Breast epithelium (tissue), 4 donors: Measurements from ENCODE around the gene PXYLP1. TPM values are rescaled to one million over a fixed set of nuclear protein-coding genes. Genes with fewer than 3 reads are reported as not detected.
"Not testable (repeated sequence)": the region's sequence is repeated elsewhere in the genome, so short reads cannot be mapped to it uniquely, and the experiment has no call there.

Experiments
- DNase-seq, 2 donors: peaks; one replicate each; pipeline ENCODE4 v3.0.0-alpha.2; 2019; ENCODE audit warnings: low spot score in 2 of 2
- H3K27ac ChIP-seq, 2 donors: fragments of 200-600 bp; sonication (generic) in 1 of 2; one replicate each; pipeline ENCODE4 v1.5.1; 2016 to 2019; ENCODE audit warnings: mild to moderate bottlenecking in 1 of 2
- H3K27me3 ChIP-seq, 2 donors: fragments of 200-600 bp; sonication (generic) in 1 of 2; one replicate each; pipeline versions ENCODE4 v1.5.1 to v1.6.0; 2017 to 2019; ENCODE audit warnings: control low read depth in 1 of 2, mild to moderate bottlenecking in 1 of 2
- H3K36me3 ChIP-seq: fragments of 200-600 bp; one replicate; pipeline ENCODE4 v1.5.1; 2019
- H3K4me1 ChIP-seq, 2 donors: fragments of 200-600 bp; sonication (generic); one replicate each; pipeline ENCODE4 v1.5.1; 2016 to 2019; ENCODE audit warnings: control low read depth in 1 of 2
- H3K4me3 ChIP-seq, 3 donors: fragments of 200-600 bp; sonication (generic); 1 replicate in 2 of 3; 2 replicates in 1 of 3; pipeline ENCODE4 v1.5.1; 2016 to 2019; ENCODE audit warnings: mild to moderate bottlenecking in 3 of 3, moderate library complexity in 2 of 3
- H3K9me3 ChIP-seq, 2 donors: fragments of 200-600 bp; sonication (generic) in 1 of 2; one replicate each; pipeline ENCODE4 v1.5.1; 2016 to 2019; ENCODE audit warnings: control low read depth in 1 of 2
- POLR2A ChIP-seq: fragments of 450-650 bp; IDR thresholded peaks from one replicate; pipeline ENCODE4 v1.6.1; 2016; ENCODE audit warnings: antibody characterized with exemption, mild to moderate bottlenecking, moderate library complexity
- POLR2AphosphoS5 ChIP-seq, 3 donors: sonication (generic); formaldehyde crosslinking; IDR thresholded peaks; one replicate each; pipeline ENCODE4 v1.6.1; 2017; ENCODE audit warnings: antibody characterized with exemption in 3 of 3
- intact Hi-C: fragments of 100-400 bp; cut with DNase I; formaldehyde crosslinking; loops from one replicate; pipeline ENCODE4 v1.15.1; 2023; ENCODE audit warnings: low total_unique reads
- total RNA-seq, 3 donors: library from RNA; depleted of rRNA; stranded (reverse); fragments of >200 nt; gene quantifications; one replicate each; pipeline ENCODE4 v1.1.0, GENCODE V29; 2016
- TF ChIP-seq, protein P1 (sequence below), 3 donors: fragments of 450-650 bp; IDR thresholded peaks; one replicate each; pipeline ENCODE4 v1.5.1; 2016 to 2017; ENCODE audit warnings: antibody characterized with exemption in 3 of 3, mild to moderate bottlenecking in 3 of 3, moderate library complexity in 3 of 3

Gene PXYLP1
- total RNA-seq, 3 donors from 2014 or later, result 10.7 to 20.8 (median 19.0) TPM

DNA sequence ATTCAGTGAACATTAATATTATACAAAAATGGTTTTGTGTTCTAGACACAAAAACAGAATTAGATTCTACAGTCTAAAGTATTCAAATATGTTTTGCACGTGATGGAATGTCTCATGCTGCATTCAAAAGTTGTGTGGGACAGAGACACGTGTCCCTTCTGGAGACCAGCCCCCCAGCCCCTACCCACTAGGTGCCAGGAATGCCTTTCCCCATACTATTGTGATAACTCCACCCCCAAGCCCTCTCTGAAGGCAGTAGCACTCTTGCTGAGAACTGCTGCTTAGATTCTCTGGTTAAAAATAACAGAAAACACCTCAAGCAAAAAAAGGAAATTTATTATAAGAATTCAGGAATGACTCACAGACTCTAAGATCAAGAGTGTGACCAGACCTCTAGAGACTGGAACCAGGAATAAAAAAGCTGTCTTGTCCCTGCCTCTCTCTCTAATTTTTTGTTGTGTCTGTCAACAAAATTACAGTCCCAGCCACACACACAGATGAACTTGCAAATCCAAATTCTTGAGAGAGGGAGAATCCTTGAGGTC is 57.7 kb downstream of the PXYLP1 start:
- no peaks in the 10 kb centered on the region for H3K36me3 ChIP-seq
- no peaks in the 10 kb centered on the region for H3K4me1 ChIP-seq
- no peak for DNase-seq
- H3K4me3 ChIP-seq, result no peak overlapping the region
- H3K27me3 ChIP-seq, result no peaks in the 10 kb centered on the region
- no peak for TF ChIP-seq POLR2AphosphoS5 (IDR thresholded peaks at IDR 0.05)
- TF ChIP-seq, protein P1, sequence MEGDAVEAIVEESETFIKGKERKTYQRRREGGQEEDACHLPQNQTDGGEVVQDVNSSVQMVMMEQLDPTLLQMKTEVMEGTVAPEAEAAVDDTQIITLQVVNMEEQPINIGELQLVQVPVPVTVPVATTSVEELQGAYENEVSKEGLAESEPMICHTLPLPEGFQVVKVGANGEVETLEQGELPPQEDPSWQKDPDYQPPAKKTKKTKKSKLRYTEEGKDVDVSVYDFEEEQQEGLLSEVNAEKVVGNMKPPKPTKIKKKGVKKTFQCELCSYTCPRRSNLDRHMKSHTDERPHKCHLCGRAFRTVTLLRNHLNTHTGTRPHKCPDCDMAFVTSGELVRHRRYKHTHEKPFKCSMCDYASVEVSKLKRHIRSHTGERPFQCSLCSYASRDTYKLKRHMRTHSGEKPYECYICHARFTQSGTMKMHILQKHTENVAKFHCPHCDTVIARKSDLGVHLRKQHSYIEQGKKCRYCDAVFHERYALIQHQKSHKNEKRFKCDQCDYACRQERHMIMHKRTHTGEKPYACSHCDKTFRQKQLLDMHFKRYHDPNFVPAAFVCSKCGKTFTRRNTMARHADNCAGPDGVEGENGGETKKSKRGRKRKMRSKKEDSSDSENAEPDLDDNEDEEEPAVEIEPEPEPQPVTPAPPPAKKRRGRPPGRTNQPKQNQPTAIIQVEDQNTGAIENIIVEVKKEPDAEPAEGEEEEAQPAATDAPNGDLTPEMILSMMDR (IDR thresholded peaks at IDR 0.05), result no peak
- no peak for TF ChIP-seq POLR2A
- intact Hi-C loops, result no loop called here
- no peaks in the 10 kb centered on the region for H3K9me3 ChIP-seq
- H3K27ac ChIP-seq, result no peak overlapping the region

DNA sequence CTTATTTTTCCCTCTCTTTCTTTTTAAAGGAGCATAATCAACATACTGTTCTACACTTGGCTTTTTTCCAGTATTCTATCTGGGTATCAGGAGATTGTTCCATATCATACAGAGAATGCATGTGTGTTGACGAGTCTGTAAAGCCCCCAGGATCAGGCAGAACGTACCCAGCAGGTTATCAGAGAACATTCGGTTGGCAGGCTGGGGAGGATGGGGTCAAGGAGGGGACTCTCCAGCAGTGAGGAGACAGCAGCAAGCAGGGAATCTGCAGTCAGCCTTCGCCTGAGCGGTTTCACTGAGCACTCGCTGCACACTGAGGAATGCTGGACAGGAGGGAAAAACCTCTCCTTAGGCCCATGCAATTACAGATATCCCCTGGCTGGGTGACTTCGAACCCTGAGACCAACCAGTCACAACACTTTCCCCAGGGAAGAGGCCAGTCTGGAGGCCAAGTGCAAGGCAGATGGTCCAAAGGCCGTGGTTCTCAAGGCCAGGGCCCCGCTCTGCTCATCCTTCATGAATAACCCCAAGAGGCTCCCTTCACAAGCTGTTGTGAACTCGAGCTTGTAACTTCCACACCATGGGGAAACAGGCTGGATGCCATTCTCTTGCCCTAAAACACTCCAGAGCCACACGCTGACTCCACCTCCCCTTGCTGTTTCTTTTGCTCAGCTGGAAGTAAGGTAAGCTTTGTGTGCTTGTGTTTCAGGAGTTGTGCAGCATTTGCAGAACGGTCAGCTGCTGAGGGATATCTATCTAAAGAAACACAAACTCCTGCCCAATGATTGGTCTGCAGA is 60.1 kb downstream of the PXYLP1 start:
- intact Hi-C loops, result no loop called here
- Histone ChIP-seq H3K4me1 (no peaks in the 10 kb centered on the region), H3K9me3 (no peaks in the 10 kb centered on the region), H3K27me3 (no peaks in the 10 kb centered on the region), H3K27ac (no peak overlapping the region), H3K4me3 (no peak overlapping the region), H3K36me3 (no peaks in the 10 kb centered on the region)
- DNase-seq, result no peak
- TF ChIP-seq, protein P1 (IDR thresholded peaks at IDR 0.05), result no peak
- TF ChIP-seq POLR2AphosphoS5 (IDR thresholded peaks at IDR 0.05), result no peak
- TF ChIP-seq POLR2A, result no peak

DNA sequence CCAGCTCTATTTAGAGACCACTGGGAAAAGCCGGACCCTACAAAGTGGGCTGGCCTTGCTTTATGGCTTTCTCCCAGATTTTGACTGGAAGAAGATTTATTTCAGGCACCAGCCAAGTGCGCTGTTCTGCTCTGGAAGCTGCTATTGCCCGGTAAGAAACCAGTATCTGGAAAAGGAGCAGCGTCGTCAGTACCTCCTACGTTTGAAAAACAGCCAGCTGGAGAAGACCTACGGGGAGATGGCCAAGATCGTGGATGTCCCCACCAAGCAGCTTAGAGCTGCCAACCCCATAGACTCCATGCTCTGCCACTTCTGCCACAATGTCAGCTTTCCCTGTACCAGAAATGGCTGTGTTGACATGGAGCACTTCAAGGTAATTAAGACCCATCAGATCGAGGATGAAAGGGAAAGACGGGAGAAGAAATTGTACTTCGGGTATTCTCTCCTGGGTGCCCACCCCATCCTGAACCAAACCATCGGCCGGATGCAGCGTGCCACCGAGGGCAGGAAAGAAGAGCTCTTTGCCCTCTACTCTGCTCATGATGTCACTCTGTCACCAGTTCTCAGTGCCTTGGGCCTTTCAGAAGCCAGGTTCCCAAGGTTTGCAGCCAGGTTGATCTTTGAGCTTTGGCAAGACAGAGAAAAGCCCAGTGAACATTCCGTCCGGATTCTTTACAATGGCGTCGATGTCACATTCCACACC is 60.9 kb downstream of the PXYLP1 start:
- H3K9me3 ChIP-seq, result no peaks in the 10 kb centered on the region
- H3K36me3 ChIP-seq, result no peaks in the 10 kb centered on the region
- no peaks in the 10 kb centered on the region for H3K27me3 ChIP-seq
- H3K4me1 ChIP-seq, result no peaks in the 10 kb centered on the region
- intact Hi-C loops, result no loop called here
- no peak for TF ChIP-seq POLR2AphosphoS5 (IDR thresholded peaks at IDR 0.05)
- TF ChIP-seq, protein P1 (IDR thresholded peaks at IDR 0.05), result no peak
- DNase-seq, result no peak
- H3K27ac ChIP-seq, result peak overlapping the region in 1 of 2 donors; percentile 25
- no peak overlapping the region for H3K4me3 ChIP-seq

DNA sequence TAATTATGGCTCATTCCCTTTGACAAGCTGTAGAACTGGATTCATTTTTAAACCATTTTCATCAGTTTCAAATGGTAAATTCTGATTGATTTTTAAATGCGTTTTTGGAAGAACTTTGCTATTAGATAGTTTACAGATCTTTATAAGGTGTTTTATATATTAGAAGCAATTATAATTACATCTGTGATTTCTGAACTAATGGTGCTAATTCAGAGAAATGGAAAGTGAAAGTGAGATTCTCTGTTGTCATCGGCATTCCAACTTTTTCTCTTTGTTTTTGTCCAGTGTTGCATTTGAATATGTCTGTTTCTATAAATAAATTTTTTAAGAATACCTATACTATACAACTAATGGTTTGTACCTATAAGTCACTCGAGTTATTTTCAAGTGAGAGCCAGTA is 62.7 kb downstream of the PXYLP1 start:
- H3K27ac ChIP-seq, result peak overlapping the region; percentile 28 to 35
- no peaks in the 10 kb centered on the region for H3K9me3 ChIP-seq
- DNase-seq, result no peak
- intact Hi-C loops, result no loop called here
- TF ChIP-seq POLR2AphosphoS5 (IDR thresholded peaks at IDR 0.05), result no peak
- no peak for TF ChIP-seq POLR2A
- TF ChIP-seq, protein P1 (IDR thresholded peaks at IDR 0.05), result no peak
- peak overlapping the region; percentile 29 to 49 (median 39) for H3K4me3 ChIP-seq
- no peaks in the 10 kb centered on the region for H3K4me1 ChIP-seq
- no peaks in the 10 kb centered on the region for H3K27me3 ChIP-seq
- no peaks in the 10 kb centered on the region for H3K36me3 ChIP-seq

DNA sequence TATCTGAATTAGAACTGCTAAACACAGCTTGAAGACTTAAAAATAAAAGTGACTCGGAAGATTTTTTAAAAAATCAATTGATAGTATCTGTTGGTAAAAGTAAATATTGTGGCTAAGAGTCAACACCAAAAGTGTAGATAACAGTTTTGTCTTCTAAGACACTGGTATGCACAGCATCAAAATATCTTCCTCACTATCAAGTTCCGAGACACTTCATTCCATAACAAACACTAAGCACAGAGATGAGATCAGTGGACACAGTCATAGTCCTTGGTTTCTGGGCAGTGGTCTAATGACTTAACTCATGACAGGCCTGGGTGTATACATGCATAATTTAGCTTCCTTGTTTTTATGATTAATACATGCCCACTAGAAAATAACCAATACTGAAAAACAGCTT is 63.2 kb downstream of the PXYLP1 start:
- Histone ChIP-seq H3K27ac (peak overlapping the region in 1 of 2 donors; percentile 35), H3K4me1 (no peaks in the 10 kb centered on the region), H3K36me3 (no peaks in the 10 kb centered on the region), H3K27me3 (no peaks in the 10 kb centered on the region), H3K4me3 (peak overlapping the region; percentile 29 to 49 (median 39)), H3K9me3 (no peaks in the 10 kb centered on the region)
- TF ChIP-seq POLR2A (no peak), POLR2AphosphoS5 (IDR thresholded peaks at IDR 0.05) (no peak)
- TF ChIP-seq, protein P1 (IDR thresholded peaks at IDR 0.05), result no peak
- no peak for DNase-seq
- intact Hi-C loops, result no loop called here

DNA sequence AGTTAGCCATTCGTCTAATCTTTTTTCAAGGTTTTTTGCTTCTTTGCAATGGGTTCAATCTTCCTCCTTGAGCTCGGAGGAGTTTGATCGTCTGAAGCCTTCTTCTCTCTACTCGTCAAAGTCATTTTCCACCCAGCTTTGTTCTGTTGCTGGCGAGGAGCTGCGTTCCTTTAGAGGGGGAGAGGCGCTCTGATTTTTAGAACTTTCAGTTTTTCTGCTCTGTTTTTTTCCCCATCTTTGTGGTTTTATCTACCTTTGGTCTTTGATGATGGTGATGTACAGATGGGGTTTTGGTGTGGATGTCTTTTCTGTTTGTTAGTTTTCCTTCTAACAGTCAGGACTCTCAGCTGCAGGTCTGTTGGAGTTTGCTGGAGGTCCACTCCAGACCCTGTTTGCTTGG is 68.8 kb downstream of the PXYLP1 start:
- H3K9me3 ChIP-seq, result not testable (repeated sequence)
- intact Hi-C loops, result loop anchor here (10.0 kb wide), 1 partner anchor 264 kb away; no protein-coding TSS in a partner anchor

More for the DNA sequence above, 68.8 kb downstream of the PXYLP1 start:
- not testable (repeated sequence) for H3K27me3 ChIP-seq, H3K4me1 ChIP-seq, H3K4me3 ChIP-seq, H3K27ac ChIP-seq, H3K36me3 ChIP-seq, DNase-seq
